ENCODE measurements around the gene MYO15B. TPM values are rescaled to one million over a fixed set of nuclear protein-coding genes. Genes with fewer than 3 reads are reported as not detected.

Gene MYO15B
- polyA plus RNA-seq, 1 experiment: 0.52 TPM

DNA sequence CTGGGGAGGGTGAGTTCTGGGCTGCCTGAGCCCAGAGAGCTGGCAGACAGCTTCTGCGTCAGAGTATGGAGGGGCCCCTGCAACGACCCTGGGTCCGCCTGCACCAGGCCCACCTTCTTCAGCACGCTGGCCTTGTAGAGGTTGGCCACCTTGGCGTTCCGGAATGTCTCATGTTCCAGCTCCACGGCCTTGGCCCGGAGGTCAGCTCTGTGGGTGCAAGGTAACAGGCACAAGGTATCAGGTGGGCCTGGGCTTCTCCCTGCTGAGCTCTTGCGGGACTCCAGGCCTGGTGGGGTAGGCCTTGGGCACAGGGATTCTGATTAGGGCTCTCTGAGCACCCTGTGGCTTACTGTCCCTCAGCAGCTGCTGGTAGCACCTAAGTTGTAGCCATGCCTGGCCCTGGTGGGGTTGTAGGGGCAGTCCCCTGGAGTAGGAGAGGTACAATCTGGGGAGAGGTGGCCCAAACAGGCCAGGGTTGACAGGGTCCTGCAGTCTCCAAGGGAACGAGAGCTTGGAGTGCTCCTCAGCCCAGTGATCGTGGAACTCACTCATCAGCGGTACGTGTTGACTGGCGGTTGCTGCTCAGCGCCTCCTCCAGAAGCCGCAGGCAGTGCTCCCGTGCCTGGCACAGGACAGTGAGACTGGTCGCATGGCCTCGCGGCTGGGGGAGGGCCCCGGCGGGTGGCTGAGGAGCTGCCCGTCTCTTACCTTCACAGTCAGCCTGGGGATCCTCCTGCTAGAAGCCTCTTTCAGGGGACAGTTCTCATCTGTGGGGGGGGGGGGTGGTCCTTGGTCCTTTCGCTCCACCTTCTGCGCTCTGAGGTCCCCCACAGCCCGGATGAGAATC is 42.7 kb downstream of the MYO15B start:
- Histone ChIP-seq H3K27me3 (ENCODE audit: control insufficient read depth, insufficient read depth, low read length) (no peaks in the 10 kb centered on the region), H3K27ac (ENCODE audit: low read depth, low read length) (no peak overlapping the region), H3K4me3 (ENCODE audit: low read depth, low read length) (no peak overlapping the region), H3K9me3 (ENCODE audit: control insufficient read depth, insufficient read depth, low read length) (no peaks in the 10 kb centered on the region; the same call in 1 of the 2 replicates)
- ChIA-PET CTCF (interaction anchor here (0.6 to 11.0 kb wide), 5 partner anchors 9 to 123 kb away, joined by 3 to 309 read pairs (median 4); no protein-coding TSS in a partner anchor), POLR2A (no interaction called here)
- DNase-seq (ENCODE audit: low read depth, low spot score): no peak
- TF ChIP-seq, protein P1, sequence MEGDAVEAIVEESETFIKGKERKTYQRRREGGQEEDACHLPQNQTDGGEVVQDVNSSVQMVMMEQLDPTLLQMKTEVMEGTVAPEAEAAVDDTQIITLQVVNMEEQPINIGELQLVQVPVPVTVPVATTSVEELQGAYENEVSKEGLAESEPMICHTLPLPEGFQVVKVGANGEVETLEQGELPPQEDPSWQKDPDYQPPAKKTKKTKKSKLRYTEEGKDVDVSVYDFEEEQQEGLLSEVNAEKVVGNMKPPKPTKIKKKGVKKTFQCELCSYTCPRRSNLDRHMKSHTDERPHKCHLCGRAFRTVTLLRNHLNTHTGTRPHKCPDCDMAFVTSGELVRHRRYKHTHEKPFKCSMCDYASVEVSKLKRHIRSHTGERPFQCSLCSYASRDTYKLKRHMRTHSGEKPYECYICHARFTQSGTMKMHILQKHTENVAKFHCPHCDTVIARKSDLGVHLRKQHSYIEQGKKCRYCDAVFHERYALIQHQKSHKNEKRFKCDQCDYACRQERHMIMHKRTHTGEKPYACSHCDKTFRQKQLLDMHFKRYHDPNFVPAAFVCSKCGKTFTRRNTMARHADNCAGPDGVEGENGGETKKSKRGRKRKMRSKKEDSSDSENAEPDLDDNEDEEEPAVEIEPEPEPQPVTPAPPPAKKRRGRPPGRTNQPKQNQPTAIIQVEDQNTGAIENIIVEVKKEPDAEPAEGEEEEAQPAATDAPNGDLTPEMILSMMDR (IDR thresholded peaks at IDR 0.05; ENCODE audit: low read depth, low read length): no peak

DNA sequence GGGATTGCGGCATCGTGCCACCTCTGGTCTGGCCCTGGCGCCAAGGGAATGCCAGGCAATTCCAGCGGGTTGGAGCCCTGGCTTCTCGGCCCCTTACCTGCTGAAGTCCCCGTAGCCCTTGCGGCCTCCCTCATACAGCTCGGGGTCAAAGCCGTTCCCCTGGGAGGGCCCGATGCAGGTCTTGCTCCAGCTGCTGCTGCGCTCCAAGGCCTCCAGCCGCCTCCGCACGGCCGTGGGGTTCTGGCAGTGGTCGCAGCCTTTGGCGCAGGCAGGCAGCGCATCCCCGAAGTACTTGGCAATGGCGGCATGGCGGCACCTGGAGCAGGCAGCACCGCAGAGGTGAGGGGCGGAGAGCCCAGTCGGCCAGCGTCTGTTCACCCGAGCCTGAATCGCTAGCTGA is 43.8 kb downstream of the MYO15B start:
- no peak overlapping the region for H3K27ac ChIP-seq (ENCODE audit: low read depth, low read length)
- no peak for DNase-seq (ENCODE audit: low read depth, low spot score)
- POLR2A ChIA-PET: no interaction called here
- no peaks in the 10 kb centered on the region; the same call in 1 of the 2 replicates for H3K9me3 ChIP-seq (ENCODE audit: control insufficient read depth, insufficient read depth, low read length)
- TF ChIP-seq, protein P1 (IDR thresholded peaks at IDR 0.05; ENCODE audit: low read depth, low read length): no peak
- H3K27me3 ChIP-seq (ENCODE audit: control insufficient read depth, insufficient read depth, low read length): no peaks in the 10 kb centered on the region
- CTCF ChIA-PET: interaction anchor here (3.5 to 11.0 kb wide), 2 partner anchors 11 to 117 kb away, joined by 49 to 309 read pairs; no protein-coding TSS in a partner anchor
- H3K4me3 ChIP-seq (ENCODE audit: low read depth, low read length): no peak overlapping the region

DNA sequence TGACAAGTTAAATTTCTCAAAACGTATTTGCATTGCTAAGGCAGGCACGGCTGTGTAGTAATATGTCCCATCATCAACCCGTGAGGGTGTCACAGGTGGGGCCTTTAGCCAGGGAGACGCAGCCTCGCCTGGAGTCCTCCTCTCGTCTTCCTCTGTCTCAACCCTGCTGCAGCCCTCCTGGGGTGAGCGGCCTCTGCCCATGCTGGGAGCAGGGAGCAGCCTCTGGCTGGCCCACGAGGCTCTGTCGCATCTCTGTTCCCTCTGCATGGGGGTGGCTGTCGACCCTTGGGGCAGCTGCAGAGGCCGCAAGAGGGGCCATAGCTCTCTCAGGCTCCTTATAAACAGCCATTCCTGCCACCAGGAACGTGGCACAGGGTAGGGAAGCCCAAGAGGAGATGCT is 44.8 kb downstream of the MYO15B start:
- Histone ChIP-seq H3K27ac (ENCODE audit: low read depth, low read length) (peak overlapping the region; percentile 21), H3K27me3 (ENCODE audit: control insufficient read depth, insufficient read depth, low read length) (no peaks in the 10 kb centered on the region), H3K9me3 (ENCODE audit: control insufficient read depth, insufficient read depth, low read length) (no peaks in the 10 kb centered on the region; the same call in 1 of the 2 replicates), H3K4me3 (ENCODE audit: low read depth, low read length) (no peak overlapping the region)
- POLR2A ChIA-PET: interaction anchor here (0.6 to 1.2 kb wide), 4 partner anchors 24 to 117 kb away, joined by 3 to 13 read pairs (median 6); partner anchors contain the start of genes RECQL5 and SAP30BP
- TF ChIP-seq, protein P1 (IDR thresholded peaks at IDR 0.05; ENCODE audit: low read depth, low read length): no peak
- CTCF ChIA-PET: interaction anchor here (0.5 to 11.0 kb wide), 44 partner anchors 8 to 231 kb away, joined by 3 to 309 read pairs (median 6); partner anchors contain the start of genes RECQL5, SAP30BP and TSEN54
- no peak for DNase-seq (ENCODE audit: low read depth, low spot score)

DNA sequence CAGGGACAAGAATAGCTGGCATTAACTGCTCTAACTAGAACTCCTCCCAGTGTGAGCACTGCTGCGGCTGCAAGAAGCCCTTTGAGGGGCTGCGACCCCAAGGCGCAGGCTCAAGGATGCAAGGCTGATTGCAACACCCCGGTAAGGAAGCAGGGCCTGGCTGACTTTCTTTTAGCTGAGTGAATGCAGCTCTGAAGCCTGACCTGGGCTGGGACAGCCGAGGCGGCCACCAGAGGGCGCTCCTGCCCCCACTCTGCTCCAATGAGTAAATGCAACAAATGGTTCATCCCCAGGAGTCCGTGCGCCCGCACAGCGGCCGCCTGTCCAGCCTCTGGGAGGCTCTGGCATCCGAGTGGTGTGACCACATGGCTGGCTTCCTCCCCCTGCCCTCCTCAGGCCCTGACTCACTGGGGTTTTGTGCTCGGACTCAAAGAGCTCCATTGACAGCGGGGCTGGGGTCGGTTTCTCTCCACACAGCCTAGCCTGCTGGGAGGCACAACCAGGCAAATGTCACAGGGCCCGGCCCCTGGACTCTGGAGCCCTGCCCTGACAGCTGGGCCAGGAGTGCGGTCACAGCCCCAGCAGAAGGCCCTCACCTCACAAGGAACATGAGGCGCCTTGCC is 45.4 kb downstream of the MYO15B start, which contains the start of gene SMIM5:
Gene SMIM5, plus strand, starts transcription at position 572 of the 623 bp plus-strand sequence. CDS start 6,768 bp downstream, outside the sequence.
- TF ChIP-seq, protein P1 (IDR thresholded peaks at IDR 0.05; ENCODE audit: low read depth, low read length): peak; percentile 93
- DNase-seq (ENCODE audit: low read depth, low spot score): peak; percentile 62
- ChIA-PET POLR2A (interaction anchor here (0.6 to 1.3 kb wide), 4 partner anchors 23 to 117 kb away, joined by 3 to 13 read pairs (median 5); partner anchors contain the start of genes RECQL5 and SAP30BP), CTCF (interaction anchor here (0.5 to 11.0 kb wide), 58 partner anchors 9 to 337 kb away, joined by 3 to 309 read pairs (median 5); partner anchors contain the start of genes RECQL5, SAP30BP and TSEN54)
- Histone ChIP-seq H3K27me3 (ENCODE audit: control insufficient read depth, insufficient read depth, low read length) (no peaks in the 10 kb centered on the region), H3K4me3 (ENCODE audit: low read depth, low read length) (no peak within 1 kb of the TSS), H3K9me3 (ENCODE audit: control insufficient read depth, insufficient read depth, low read length) (no peaks in the 10 kb centered on the region; the same call in 1 of the 2 replicates), H3K27ac (ENCODE audit: low read depth, low read length) (peak within 1 kb of the TSS; percentile 70)
